ENCODE data around the gene SLC43A3.

DNA sequence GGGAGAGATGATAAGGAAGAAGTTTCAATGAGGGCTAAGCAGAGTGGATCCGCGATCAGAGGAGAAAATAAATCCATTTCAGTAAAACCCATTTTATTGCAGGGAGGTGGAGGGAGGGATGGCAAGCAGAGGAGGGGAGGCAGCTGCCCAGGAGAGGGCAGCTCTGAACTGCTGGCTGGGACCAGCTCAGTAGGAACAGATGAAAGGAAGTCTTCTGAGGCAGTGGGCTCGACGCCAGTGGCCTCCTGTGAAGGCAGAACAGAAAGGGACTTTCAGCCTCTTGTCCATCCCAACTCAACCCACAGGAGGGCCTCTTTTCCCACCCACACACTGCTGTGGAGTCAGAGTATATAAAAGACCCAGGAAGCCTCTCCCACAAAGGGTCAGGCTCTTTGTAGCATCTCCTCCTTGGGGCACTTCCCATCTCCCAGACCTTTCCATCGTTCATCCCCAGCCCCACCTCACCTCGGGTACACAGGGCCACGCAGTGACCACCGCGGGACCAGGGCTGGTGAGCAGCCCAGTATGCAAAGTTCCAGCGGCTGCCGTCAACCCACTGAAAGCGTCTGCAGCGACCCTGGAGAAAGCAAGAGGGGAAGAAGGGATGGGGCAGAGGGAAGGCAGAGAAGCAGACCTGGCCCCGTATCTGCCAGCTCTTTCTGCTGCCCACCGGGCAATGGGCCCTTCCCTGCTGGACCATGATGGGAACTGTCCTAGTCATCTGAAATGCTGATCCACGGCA is 39.5 kb downstream of the SLC43A3 start:
- TF ChIP-seq NFIX (CRISPR knock-in tag; IDR thresholded peaks at IDR 0.05; ENCODE audit: low read depth) (no peak), FOS (IDR thresholded peaks at IDR 0.05; ENCODE audit: extremely low read depth, insufficient read length) (no peak), POLR2AphosphoS5 (IDR thresholded peaks at IDR 0.05; ENCODE audit: control insufficient read depth, insufficient read depth, low read depth, low read length) (no peak), RBBP5 (IDR thresholded peaks at IDR 0.05; ENCODE audit: borderline replicate concordance, insufficient read depth, low read length, poor library complexity, severe bottlenecking) (no peak), CCNT2 (IDR thresholded peaks at IDR 0.05; ENCODE audit: borderline replicate concordance, extremely low read depth, insufficient read length, low read depth, low read length) (no peak)
- TF ChIP-seq, protein P1, sequence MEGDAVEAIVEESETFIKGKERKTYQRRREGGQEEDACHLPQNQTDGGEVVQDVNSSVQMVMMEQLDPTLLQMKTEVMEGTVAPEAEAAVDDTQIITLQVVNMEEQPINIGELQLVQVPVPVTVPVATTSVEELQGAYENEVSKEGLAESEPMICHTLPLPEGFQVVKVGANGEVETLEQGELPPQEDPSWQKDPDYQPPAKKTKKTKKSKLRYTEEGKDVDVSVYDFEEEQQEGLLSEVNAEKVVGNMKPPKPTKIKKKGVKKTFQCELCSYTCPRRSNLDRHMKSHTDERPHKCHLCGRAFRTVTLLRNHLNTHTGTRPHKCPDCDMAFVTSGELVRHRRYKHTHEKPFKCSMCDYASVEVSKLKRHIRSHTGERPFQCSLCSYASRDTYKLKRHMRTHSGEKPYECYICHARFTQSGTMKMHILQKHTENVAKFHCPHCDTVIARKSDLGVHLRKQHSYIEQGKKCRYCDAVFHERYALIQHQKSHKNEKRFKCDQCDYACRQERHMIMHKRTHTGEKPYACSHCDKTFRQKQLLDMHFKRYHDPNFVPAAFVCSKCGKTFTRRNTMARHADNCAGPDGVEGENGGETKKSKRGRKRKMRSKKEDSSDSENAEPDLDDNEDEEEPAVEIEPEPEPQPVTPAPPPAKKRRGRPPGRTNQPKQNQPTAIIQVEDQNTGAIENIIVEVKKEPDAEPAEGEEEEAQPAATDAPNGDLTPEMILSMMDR (IDR thresholded peaks at IDR 0.05 in 2 of 3, conservative IDR thresholded peaks at IDR 0.05 in 1 of 3; ENCODE audit: insufficient read depth in 2 of 3, low read depth in 1 of 3, low read length in 3 of 3), result peak in 2 of 3 experiments; percentile 35 to 42; a peak in 2 of 6 replicates
- TF ChIP-seq, protein P2, sequence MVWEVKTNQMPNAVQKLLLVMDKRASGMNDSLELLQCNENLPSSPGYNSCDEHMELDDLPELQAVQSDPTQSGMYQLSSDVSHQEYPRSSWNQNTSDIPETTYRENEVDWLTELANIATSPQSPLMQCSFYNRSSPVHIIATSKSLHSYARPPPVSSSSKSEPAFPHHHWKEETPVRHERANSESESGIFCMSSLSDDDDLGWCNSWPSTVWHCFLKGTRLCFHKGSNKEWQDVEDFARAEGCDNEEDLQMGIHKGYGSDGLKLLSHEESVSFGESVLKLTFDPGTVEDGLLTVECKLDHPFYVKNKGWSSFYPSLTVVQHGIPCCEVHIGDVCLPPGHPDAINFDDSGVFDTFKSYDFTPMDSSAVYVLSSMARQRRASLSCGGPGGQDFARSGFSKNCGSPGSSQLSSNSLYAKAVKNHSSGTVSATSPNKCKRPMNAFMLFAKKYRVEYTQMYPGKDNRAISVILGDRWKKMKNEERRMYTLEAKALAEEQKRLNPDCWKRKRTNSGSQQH (CRISPR knock-in tag; IDR thresholded peaks at IDR 0.05), result no peak

Measured in K562 (cell line).